Panc1 (cell line): ENCODE data around the gene PTGIS. TPM values are rescaled to one million over a fixed set of nuclear protein-coding genes. Genes with fewer than 3 reads are reported as not detected.

Experiments used
- ATAC-seq: fragments of 200-7000 bp; cut with Tn5 transposase; 2 replicates; pipeline ENCODE4 v1.9.1; 2020; ENCODE audit warnings: mild to moderate bottlenecking, moderate library complexity
- BruUV-seq: library from RNA; stranded (reverse); fragments of 400-500 nt; replicated peaks from 2 replicates; lab custom pipeline; 2021; lab: Mats Ljungman, UMichigan
- CTCF ChIA-PET: fragments of 300-600 bp; sonication (Branson Sonifier 250); formaldehyde crosslinking; loops from one replicate; lab custom pipeline; 2022; ENCODE audit warnings: antibody characterized with exemption; lab: Charles Lee
- POLR2A ChIA-PET: fragments of 300-600 bp; sonication (Branson Sonifier 250); formaldehyde crosslinking; loops from one replicate; lab custom pipeline; 2022; ENCODE audit warnings: antibody characterized with exemption; lab: Charles Lee
- DNase-seq: peaks from one replicate; pipeline ENCODE4 v3.0.0-alpha.2; 2010; ENCODE audit warnings: low read depth, low spot score
- H3K27ac ChIP-seq: 2 replicates; pipeline ENCODE4 v1.5.1; 2011; ENCODE audit warnings: mild to moderate bottlenecking, low read length, inconsistent platforms
- H3K27me3 ChIP-seq: fragments of 200-500 bp; sonication (Bioruptor generic); 2 replicates; pipeline ENCODE4 v1.6.0; 2014; ENCODE audit warnings: low read length, inconsistent platforms; ENCODE audit not compliant: control insufficient read depth, insufficient read depth
- H3K36me3 ChIP-seq: fragments of 200-500 bp; sonication (Bioruptor generic); 2 replicates; pipeline ENCODE4 v1.5.1; 2014; ENCODE audit warnings: inconsistent platforms, mild to moderate bottlenecking, low read length, moderate library complexity; ENCODE audit not compliant: control insufficient read depth, insufficient read depth
- H3K4me1 ChIP-seq: 2 replicates; pipeline ENCODE4 v1.5.1; 2011; ENCODE audit warnings: inconsistent platforms, mild to moderate bottlenecking, low read length, moderate library complexity; ENCODE audit not compliant: control insufficient read depth, insufficient read depth
- H3K4me3 ChIP-seq, 2 experiments: 2 replicates each; pipeline ENCODE4 v1.5.1; 2011 to 2012; ENCODE audit warnings: low read depth in 2 of 2, low read length in 2 of 2, mild to moderate bottlenecking in 2 of 2, inconsistent platforms in 1 of 2, moderate library complexity in 1 of 2
- H3K9me3 ChIP-seq: fragments of 200-500 bp; sonication (Bioruptor generic); 2 replicates; pipeline ENCODE4 v1.5.1; 2014; ENCODE audit warnings: low read depth, mild to moderate bottlenecking, inconsistent platforms, low read length, moderate library complexity; ENCODE audit not compliant: control insufficient read depth, insufficient read depth
- CTCF ChIP-seq: fragments of 450-650 bp; IDR thresholded peaks from 2 replicates; pipeline ENCODE4 v1.5.1; 2017; ENCODE audit warnings: mild to moderate bottlenecking
- POLR2AphosphoS5 ChIP-seq: IDR thresholded peaks from 2 replicates; pipeline ENCODE4 v1.6.1; 2012; ENCODE audit warnings: mild to moderate bottlenecking, low read depth, low read length, moderate library complexity
- REST ChIP-seq, 2 experiments: IDR thresholded peaks; 2 replicates each; pipeline ENCODE4 v1.6.1; 2011 to 2012; ENCODE audit warnings: low read depth in 2 of 2, control low read depth in 1 of 2, low read length in 1 of 2, mild to moderate bottlenecking in 1 of 2, moderate library complexity in 1 of 2; ENCODE audit not compliant: insufficient read depth in 1 of 2
- SIN3A ChIP-seq: IDR thresholded peaks from 2 replicates; pipeline ENCODE4 v1.6.1; 2012; ENCODE audit warnings: low read depth, mild to moderate bottlenecking, low read length, moderate library complexity, borderline replicate concordance; ENCODE audit not compliant: insufficient read depth
- TCF7L2 ChIP-seq: IDR thresholded peaks from 2 replicates; pipeline ENCODE4 v1.6.1; 2011; ENCODE audit warnings: mild to moderate bottlenecking, low read depth, low read length, inconsistent platforms
- in situ Hi-C: cut with HindIII; loops from 2 replicates; pipeline ENCODE4 v1.10.0; 2016; ENCODE audit warnings: low sequenced_read_pairs, low pct_unique_long_range_greater_than_20kb
- intact Hi-C: fragments of 100-400 bp; cut with micrococcal nuclease; formaldehyde crosslinking; loops from one replicate; pipeline ENCODE4 v1.10.0; 2022; ENCODE audit not compliant: unreplicated experiment
- total RNA-seq: library from RNA; stranded (reverse); gene quantifications from one replicate; pipeline ENCODE4 v1.2.1, GENCODE V29; 2021; ENCODE audit not compliant: unreplicated experiment

PTGIS gene
- total RNA-seq, 1 experiment from 2014 or later, result 4.4 TPM

DNA sequence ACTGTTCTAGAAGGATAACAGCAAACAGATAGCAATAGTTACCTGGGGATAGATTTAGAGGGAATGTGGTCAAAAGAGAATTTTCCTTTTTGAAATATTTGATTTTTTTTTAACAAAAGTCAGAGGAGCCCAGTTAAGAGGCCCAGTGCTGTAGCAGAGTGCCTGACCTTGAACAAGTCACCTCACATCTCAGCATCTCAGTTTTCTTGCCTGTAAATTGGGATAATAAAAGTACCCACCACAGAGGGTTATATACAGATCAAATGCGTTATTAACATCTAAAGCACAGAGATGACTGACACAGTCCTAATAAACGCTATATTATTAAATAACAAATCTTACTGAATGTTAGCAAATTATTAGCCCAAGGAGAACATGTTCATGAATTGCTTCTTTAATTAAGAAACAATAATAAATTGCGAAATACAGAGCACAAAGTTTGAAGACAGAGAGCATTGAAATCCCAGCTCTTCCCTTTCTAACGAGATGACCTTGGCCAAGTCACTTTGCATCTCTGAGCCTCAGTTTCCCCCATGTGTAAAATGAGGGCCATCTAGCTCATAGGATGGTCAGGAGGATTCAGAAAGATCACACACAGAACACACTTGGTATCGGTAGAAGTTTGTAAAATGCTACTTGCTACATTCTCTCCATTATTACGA, 35.5 kb downstream of the PTGIS start:
- ChIA-PET POLR2A (no interaction called here), CTCF (no interaction called here)
- no peaks in the 10 kb centered on the region for H3K36me3 ChIP-seq
- H3K4me3 ChIP-seq, result no peak overlapping the region
- no peaks in the 10 kb centered on the region for H3K9me3 ChIP-seq
- no peaks in the 10 kb centered on the region for H3K27me3 ChIP-seq
- no peak for ATAC-seq
- peaks cover 8% of the 10 kb centered on the region; the same call in 1 of the 2 replicates for H3K4me1 ChIP-seq
- DNase-seq, result no peak
- H3K27ac ChIP-seq, result no peak overlapping the region
- in situ Hi-C loops, result no loop called here
- no TSS peak for BruUV-seq
- intact Hi-C loops, result no loop called here
- TF ChIP-seq TCF7L2 (no peak), SIN3A (no peak), REST (IDR thresholded peaks at IDR 0.05; ENCODE audit: insufficient read depth in 1 of 2, low read depth in 2 of 2, low read length in 1 of 2) (no peak), POLR2AphosphoS5 (no peak), CTCF (no peak)

DNA sequence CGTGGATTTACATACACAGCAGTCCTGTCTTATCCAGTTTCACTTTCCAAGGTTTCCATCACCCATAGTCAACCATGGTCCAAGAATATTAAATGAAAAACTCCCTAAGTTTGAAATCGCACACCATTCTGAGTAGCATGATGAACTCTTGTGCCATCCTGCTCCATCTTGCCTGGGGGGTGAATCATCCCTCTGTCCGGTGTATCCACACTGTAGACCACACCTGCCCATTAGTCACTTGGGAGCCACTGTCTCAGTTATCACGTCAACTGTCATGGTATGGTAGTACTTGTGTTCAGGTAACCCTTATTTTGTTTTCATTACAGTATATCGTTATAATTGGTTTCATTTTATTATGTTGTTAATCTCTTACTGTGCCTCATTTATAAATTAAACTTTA, 38.5 kb downstream of the PTGIS start:
- ChIA-PET POLR2A (no interaction called here), CTCF (no interaction called here)
- Histone ChIP-seq H3K4me3 (no peak overlapping the region), H3K36me3 (no peaks in the 10 kb centered on the region), H3K9me3 (no peaks in the 10 kb centered on the region), H3K4me1 (0 out of 2 replicates have a peak, but pooled peaks cover 1% of the 10 kb centered on the region), H3K27me3 (no peaks in the 10 kb centered on the region), H3K27ac (no peak overlapping the region)
- no peak for TF ChIP-seq POLR2AphosphoS5
- TF ChIP-seq REST (IDR thresholded peaks at IDR 0.05; ENCODE audit: insufficient read depth in 1 of 2, low read depth in 2 of 2, low read length in 1 of 2), result no peak
- no peak for TF ChIP-seq SIN3A
- no peak for TF ChIP-seq CTCF
- no peak for TF ChIP-seq TCF7L2
- BruUV-seq, result no TSS peak
- DNase-seq, result no peak
- in situ Hi-C loops (no loop called here), intact Hi-C loops (no loop called here)
- no peak for ATAC-seq
